HG02588 (cell line): Measurements from ENCODE around the gene CMTM6.
"Not testable (repeated sequence)": the region's sequence is repeated elsewhere in the genome, so short reads cannot be mapped to it uniquely, and the experiment has no call there.

ENCODE experiments used
- ATAC-seq: cut with Tn5 transposase; IDR thresholded peaks from one replicate; pipeline ENCODE4 v1.9.1; 2021; ENCODE audit warnings: mild to moderate bottlenecking, moderate library complexity; ENCODE audit not compliant: unreplicated experiment

CMTM6 gene

DNA sequence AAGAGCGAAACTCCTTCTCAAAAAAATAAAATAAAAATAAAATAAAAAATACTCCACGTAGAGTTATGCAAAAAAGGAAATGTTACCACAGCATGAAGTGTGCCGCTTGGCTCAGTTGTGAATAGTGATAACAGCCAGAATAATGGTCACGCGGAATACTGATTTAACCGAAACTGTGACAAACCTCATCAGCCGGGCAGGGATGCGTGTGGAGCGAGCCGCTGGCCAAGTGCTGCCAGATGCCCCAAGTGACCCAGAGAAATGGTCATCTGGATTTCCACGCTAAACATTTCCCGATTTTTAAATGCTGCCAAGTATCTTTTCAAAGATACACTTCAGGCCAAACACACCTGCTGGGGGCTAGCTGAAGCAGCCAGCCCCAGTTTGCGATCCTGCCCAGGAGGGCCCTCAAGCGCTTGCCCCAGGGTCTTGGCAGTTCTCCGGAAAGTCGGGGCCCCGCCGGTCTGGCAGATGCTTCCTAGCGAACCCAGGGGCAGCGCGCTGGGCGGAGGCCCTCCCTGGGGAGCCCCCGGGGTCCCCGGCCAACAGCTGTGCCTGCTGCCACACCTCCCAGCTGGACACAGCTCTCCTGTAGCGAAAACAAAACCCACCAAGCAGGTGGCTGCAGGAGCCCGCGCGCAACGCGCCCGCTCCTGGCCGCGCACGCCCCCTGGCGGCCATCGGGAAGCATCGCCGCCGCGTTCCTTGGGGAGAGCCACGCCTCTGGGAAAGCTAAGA lies 35.1 kb downstream of the CMTM6 start:
- ATAC-seq: peak; percentile 62

DNA sequence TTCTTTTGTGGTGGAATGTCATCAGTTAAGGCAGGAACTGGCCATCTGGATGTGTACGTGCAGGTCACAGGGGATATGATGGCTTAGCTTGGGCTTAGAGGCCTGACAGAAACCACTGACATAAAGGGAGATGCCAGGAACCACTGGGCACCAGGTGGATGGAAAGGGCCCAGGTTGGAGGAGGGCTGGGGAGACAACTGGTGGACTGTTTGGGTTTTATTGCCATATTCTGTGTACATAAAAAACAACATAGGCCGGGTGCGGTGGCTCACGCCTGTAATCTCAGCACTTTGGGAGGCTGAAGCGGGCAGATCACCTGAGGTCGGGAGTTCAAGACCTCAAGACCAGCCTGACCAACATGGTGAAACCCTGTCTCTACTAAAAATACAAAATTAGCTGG lies 35.8 kb downstream of the CMTM6 start:
- ATAC-seq: not testable (repeated sequence)

DNA sequence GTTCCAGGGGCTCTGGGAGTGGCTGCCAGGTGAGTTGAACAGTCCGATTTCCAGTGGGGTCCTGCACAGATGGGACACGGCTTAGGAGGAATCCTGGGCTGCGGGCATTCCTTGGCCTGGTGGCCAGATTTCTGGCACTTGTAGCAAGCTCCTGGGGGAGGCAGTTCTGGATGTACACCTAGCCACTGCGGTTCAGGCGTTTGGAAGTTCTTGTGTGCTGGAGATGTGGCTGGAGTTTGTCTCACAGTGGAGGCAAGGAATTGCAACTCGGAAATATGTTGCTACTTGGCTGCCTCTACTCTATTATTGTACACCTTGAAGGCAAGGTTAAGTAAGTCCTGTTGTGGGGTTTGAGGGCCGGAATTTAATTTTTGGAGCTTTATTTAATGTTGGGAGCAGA lies 37.9 kb downstream of the CMTM6 start:
- not testable (repeated sequence) for ATAC-seq

DNA sequence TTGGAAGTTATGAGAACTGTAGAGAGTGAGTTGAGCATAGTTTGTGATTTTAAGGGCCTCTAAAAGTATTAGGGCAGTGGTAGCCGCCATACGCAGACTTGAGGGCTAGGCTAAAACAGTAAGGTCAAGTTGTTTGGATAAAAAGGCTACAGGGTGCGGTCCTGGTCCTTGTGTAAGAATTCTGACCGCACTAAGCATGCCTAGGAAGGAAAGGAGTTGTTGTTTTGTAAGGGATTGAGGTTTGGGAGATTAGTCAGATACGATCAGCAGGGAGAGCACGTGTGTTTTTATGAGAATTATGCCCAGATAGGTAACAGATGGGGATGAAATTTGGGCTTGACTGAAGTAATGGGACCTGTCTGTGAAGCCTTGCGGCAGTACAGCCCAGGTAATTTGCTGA lies 39.2 kb downstream of the CMTM6 start:
- not testable (repeated sequence) for ATAC-seq

DNA sequence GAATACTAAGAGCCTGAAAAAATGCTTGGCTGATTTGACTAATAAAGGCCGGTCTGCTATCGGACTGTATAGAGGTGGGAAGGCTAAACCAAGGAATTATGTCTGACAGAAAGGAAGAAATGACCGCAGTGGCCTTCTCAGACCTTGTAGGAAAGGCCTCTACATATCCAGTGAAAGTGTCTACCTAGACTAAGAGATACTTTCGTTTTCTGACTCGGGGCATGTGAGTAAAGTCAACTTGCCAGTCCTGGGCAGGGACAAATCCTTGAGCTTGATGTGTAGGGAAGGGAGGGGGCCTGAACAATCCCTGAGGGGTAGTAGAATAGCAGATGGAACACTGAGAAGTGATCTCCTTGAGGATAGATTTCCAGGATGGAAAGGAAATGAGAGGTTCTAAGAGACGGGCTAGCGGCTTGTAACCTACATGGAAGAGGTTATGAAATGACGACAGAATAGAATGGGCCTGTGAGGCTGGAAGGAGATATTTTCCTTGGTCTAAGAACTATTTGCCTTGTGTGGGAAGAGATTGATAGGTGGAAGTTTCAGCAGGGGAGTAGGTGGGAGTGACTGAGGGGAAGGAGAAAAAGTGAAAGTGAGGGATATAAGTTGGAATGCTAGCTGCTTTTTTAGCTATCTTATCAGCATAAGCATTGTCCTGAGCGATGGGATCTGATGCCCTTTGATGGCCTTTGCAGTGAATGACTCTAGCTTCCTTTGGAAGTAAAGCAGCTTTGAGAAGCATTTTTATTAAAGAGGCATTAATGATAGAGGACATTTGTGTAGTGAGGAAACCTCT lies 40.3 kb downstream of the CMTM6 start:
- ATAC-seq: not testable (repeated sequence)

DNA sequence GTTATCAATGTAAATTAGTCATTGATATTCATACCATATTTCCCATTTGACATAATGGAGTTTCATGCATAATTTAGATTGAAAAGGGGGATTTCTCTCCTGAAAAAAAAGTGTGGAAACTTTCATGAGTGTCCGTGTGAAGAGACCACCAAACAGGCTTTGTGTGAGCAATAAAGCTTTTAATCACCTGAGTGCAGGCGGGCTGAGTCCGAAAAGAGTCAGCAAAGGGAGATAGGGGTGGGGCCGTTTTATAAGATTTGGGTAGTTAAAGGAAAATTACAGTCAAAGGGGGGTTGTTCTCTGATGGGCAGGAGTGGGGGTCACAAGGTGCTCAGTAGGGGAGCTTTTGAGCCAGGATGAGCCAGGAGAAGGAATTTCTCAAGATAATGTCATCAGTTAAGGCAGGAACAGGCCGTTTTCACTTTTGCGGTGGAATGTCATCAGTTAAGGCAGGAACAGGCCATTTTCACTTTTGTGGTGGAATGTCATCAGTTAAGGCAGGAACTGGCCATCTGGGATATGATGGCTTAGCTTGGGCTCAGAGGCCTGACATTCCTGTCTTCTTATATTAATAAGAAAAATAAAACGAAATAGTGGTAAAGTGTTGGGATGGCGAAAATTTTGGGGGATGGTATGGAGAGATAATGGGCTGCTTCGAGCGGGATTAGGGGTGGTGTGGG lies 41.7 kb downstream of the CMTM6 start:
- ATAC-seq: not testable (repeated sequence)

DNA sequence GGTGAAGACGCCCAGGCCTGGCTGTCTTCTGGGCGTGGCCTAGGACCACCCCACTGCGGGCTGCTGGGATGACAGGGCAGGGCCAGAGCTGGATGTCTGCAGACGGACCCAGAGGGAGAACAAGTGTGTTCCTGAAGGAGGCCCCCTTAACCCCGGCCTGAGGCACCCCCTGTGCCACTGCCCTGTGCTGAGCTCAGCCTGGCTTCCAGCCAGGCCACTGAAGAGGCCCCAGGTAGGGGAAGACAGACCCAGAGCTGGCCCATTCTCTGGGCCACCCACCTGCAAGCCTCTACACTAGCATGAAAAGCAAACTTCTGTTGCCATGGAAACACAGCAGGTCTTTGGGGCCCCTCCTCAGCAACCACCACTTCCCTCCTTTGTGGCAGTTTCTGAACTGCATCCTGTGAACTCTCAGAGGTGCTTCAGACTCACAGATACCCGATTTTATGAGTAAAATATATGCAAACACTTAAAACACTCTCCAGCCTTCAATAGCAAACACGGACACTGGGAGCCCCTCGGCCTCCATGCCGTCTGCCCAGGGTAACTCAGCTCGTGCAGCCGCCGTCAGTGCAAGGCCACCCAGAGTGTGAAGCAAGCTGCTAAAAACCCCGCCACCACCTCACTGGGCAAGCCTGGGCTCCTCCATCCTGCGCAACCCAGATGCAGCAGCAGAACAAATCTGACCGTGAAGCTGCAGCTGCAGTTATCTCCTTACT lies 42.5 kb downstream of the CMTM6 start:
- peak; percentile 84 for ATAC-seq

DNA sequence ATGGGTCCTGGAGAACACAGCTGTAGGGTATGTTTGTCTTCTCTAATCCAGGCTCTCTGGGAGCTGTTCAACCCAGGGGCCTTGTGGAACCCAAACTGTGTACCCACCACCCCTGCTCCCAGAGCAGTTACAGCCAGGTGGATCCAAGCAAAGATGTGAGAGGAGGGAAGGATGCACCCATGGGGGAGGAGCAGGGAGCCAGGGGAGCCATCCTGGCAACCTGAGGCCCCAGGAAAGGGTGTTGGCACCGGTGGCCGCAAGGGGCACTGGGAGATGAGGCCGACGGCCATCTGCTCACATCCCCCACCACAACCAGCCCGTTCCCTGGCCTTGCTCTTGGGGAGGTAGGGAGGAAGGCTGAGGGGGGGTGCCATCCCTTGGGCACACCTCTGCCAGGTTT lies 43.2 kb downstream of the CMTM6 start:
- no peak for ATAC-seq

DNA sequence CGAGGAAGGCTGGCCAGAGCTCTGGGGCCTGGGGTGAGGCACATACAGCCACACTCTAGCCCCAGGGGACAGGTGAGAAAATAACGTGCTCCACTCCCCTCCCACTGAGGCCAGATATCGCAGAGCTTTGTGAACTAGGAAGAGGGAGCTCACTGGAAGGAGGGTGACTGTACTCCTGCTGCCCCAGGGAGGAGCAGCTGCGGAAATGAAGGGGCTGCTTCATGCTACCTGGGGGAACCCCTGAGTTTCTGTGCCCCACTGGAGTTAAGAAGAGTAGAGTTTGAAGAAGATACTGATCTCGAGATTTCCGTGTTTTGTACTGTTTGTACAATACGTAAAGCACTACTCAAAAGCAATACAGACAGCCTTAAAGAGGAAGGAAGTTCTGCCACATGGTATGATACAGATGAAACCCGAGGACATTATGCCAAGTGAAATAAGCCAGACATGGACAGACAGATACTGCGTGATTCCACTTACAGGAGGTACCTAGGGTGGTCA lies 44.6 kb downstream of the CMTM6 start:
- no peak for ATAC-seq

DNA sequence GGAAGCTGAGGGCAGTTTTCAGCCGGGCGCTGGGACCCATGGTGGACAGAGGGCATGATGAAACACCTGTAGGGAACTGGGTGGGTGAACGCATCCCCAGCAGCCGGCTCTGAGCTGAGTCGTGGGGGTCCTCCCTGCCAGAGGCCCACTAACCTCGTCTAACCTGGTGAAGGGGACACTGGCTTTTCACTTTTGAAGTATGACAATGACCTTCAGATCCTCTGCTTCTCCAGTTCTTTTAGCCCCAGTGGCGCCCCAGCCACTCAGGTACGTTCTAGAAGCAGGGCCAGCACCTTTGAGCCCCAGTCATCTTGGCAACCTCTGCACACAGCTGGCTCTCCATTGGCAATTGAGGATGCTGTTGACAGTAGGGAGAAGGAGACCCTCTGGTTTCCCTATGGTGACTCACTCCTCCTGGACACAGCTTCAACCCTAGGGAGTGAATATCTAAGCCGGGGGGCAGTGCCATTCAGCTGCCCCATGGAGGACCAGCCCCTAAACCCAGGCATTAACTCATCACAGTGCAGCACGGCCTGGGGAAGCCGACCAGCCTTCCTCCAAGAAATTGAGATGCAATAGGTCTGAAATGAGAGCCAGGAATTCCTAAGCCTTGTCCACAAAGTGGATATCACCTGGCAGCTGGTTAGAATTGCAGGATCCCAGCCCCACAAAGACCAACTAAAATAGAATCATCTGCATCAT lies 46.1 kb downstream of the CMTM6 start:
- ATAC-seq: no peak

DNA sequence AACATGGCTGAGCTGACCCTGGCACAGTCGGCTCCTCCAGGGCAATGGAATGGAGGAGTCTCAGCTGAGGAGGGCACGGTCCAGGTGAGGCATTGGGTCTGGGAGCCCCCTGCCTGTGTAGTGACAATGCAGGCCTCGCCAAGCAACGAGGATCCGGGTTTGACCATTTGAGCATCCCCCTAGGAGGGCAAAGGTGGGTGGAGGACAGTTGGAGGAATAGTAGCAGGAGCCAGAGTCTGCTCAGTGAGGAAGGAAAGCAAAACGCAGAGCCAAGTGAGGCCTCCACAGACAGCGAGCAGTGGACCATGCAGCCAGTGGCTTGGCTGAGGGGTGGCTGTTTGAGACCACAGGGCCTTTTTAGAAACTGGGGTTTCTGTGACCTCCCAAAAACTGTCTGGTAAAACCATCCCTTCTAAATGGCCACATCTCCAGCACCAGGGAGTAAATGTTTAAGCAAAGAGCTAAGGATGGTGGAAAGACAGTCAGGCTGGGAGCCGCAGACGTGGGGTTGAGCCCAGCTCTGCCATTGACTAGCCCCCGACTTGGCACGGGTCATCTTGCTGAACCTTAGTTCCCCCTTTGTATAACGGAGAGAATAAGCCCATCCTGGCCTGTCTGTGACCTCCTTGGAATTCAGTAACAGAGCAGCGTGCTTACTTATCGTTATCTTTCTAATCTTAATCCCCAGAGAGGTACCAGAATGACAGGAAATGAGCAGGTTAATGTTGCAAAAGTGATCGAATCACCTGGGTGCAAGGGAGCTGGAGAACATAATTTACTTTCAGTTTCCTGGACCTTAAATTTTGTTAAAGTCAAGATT lies 46.8 kb downstream of the CMTM6 start:
- ATAC-seq: no peak

DNA sequence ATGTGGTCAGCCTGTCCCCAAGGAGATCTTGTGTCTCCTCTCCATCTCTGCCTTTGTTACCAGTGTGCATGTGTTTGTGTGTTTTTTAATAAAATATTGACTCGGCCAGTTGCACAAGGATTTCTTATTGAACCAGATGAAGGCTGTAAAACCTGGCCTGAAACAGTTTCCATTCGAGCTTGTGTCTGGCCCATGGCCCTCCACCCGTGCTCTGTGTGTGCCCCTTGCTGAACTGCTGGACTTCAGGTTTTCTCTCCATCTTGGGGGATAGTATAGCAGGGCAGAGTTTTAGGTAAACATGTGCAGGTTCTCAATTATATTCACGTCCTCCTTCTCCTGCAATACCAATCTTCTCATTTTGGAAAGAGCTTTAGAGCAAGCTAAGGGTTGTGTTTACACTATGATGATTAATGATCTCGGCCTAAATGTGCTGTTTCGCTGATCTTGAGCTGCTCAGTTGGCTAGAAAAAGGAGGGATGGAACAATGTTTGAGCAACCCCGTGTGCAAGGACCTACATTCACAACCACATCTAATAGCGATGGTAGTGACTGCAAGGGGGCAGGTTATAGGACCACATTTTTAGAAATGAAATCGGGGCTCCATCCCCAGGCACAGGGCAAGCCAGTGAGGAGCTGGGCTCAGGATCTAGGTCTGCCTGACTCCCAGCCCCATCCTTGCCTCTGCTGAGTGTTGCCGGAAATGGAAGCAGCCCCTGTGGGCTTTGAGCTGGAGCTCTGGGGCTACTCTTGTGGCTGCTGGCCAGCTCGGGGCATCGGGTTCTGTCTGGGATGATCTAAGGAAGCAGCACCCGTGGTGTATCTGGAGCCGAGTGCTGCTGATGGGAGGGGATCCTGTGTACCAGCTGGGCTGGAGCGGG lies 47.7 kb downstream of the CMTM6 start:
- ATAC-seq: no peak

DNA sequence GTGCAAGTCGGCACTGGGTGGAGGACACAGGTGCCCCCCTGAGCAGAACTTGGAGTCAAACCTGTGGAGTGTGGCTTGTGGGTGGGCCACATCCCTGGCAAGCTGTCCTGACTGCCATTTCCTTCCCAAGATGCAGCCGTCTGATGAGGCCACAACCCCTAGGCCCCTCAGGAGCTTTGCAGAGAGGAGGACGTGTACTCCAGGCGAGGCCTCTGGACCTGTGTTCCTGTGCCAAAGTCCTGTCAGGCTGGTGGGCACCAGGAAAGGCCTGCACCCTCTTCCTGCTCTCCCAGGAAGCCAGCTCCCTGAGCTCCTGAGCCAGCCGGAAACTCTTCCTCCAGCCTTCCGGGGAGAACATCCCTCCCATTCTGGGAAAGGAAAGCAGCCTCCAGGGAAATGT lies 48.5 kb downstream of the CMTM6 start:
- no peak for ATAC-seq

DNA sequence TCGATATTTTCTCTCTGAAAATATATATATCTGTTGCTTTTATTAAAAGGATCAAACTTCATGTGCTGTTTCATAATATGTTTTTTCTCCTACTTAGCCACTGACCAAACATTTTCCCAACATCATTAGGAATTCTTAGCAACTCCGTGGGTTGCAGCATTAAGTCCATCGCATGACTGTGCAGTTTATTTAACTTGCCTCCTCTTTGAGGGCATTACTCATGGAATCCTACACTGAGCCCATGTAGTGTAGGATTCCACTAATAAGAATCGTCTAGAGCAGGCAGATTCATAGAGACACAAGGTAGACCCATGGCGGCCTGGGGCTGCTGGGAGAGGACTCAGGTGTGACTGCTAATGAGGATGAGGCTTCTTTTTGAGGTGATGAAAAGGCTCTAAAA lies 49.3 kb downstream of the CMTM6 start:
- no peak for ATAC-seq

DNA sequence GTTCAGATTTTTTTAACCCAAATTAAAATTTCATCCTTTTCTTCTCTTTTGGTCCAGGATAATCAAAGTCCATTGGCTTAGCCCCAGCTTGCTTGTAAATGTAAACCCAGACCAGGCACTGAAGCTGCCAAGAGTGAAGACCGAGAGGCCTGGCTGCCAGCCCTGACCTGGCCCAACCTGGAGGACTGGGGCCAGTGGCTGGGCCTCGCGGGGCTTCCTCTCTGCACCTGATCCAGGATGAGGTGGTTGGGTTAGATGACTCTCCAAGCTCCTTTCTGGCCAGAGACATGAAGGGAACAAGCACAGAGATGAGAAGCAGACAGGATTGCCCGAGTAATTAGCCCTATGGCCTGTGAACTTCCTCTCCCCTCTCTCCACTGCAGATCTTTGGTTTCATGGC lies 50.6 kb downstream of the CMTM6 start:
- no peak for ATAC-seq

DNA sequence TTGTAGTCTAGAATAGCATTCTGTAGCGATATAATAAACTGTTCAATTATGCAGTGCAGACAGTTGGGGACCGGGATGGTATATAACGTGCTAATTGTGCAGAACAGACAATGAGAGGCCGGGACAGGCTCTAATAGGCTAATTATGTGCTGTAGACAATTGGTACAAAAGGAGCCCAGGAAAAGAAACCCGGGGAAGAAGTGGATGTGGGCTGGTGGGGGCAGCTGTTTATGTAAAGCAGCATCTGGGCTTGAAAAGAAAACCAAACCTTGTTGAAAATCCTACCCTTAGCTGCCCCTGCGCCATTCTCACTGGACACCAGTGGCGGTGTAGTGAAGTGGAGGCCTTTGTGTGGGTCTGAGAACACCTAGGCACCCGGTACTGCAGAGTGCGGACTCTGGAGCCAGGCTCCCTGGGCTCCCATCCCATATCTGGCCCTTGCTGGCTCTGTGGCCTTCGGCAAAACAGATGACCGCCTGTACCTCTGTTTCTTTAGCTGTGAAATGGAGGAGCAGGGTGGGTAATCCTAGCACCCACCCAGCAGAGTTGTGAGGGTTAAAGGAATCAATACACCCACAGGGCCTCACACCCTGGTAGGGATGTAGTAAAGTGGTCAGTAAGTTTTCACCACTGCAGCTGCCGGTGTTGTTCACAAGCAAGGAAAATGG lies 51.5 kb downstream of the CMTM6 start:
- ATAC-seq: no peak

DNA sequence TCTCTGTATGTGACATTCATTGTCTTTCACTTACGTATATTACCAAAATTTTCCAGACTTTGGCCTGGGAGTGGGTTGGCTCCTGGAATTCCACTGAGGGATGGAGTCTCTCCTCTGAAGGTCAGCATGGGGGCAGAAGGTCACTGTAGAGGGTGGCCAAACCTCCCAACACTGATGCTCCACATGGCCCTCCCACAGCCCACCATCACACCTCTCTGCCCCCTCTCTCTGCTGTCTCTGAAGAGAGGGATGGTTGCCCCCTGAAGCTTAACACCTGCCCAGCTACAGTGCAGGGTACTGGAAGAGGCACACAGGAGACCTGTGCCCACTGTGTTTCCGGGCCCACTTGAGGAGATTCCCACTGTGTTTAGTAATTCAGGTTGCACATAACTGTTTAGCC lies 52.2 kb downstream of the CMTM6 start:
- no peak for ATAC-seq

DNA sequence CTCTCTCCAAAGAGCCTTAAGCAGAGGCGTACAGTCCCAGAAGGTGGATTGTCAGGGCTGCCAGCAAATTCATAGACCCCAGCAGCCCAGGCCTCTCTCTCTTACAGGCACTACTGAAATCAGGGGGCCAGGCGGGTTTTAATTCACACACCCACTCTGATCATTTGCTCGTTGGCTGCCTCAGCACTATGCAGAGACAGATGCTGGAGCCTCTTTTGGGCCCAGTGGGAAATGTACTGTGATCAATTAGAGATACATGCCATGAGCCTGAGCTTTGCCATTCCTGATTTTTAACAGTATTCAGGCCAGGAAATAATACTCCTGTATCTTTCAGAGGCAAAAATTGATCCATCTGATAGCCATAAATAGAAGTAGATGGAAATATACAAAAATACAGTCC lies 53.0 kb downstream of the CMTM6 start:
- ATAC-seq: no peak
